HFFc6 (cell line): ENCODE data around the gene NKAIN1. TPM values are rescaled to one million over a fixed set of nuclear protein-coding genes. Genes with fewer than 3 reads are reported as not detected.
"Not testable (repeated sequence)": the region's sequence is repeated elsewhere in the genome, so short reads cannot be mapped to it uniquely, and the experiment has no call there.

Experiments used
- DNase-seq: peaks from one replicate; pipeline ENCODE4 v3.0.0-alpha.2; 2018
- H3K27ac Mint-ChIP-seq: 2 replicates; pipeline ENCODE4 v1.8.0; 2020; ENCODE audit warnings: mild to moderate bottlenecking, mixed read lengths
- H3K27me3 Mint-ChIP-seq: 2 replicates; pipeline ENCODE4 v1.8.0; 2021; ENCODE audit warnings: mild to moderate bottlenecking, moderate library complexity, mixed read lengths; ENCODE audit not compliant: insufficient read depth
- H3K36me3 Mint-ChIP-seq: 2 replicates; pipeline ENCODE4 v1.8.0; 2021; ENCODE audit warnings: low read depth, mixed read lengths
- H3K4me1 Mint-ChIP-seq: 2 replicates; pipeline ENCODE4 v1.8.0; 2020; ENCODE audit warnings: low read depth, mixed read lengths
- H3K4me3 Mint-ChIP-seq: 2 replicates; pipeline ENCODE4 v1.8.0; 2020; ENCODE audit warnings: mild to moderate bottlenecking, moderate library complexity, mixed read lengths
- H3K9me3 Mint-ChIP-seq: 2 replicates; pipeline ENCODE4 v1.8.0; 2020; ENCODE audit warnings: mild to moderate bottlenecking, mixed read lengths
- CTCF ChIP-seq: fragments of 200-600 bp; sonication (generic); IDR thresholded peaks from 2 replicates; pipeline ENCODE4 v1.5.0; 2021; ENCODE audit warnings: antibody characterized with exemption, mild to moderate bottlenecking
- total RNA-seq, 6 experiments: library from RNA; stranded (reverse); fragmentation: NEBNext Ultra II Directional; extraction: Animal tissue kit (Norgen Biotek cat#: 25700); gene quantifications; 2 replicates in 1 of 6; 3 replicates in 5 of 6; pipeline ENCODE4 v1.2.3, GENCODE V29; 2021

NKAIN1 gene
- total RNA-seq, 6 experiments from 2014 or later, result not detected

- Mint-ChIP-seq H3K4me1 (peaks cover 10% of the 10 kb centered on the region; the same call in 1 of the 2 replicates), H3K27ac (no peak overlapping the region), H3K27me3 (peaks cover 16% of the 10 kb centered on the region), H3K36me3 (no peaks in the 10 kb centered on the region), H3K9me3 (no peaks in the 10 kb centered on the region), H3K4me3 (no peak overlapping the region)
- DNase-seq, result no peak
- TF ChIP-seq CTCF, result no peak
These were observed 40.4 kb downstream of the NKAIN1 start for GRCh38 chr1:31199236-31199790.

DNA sequence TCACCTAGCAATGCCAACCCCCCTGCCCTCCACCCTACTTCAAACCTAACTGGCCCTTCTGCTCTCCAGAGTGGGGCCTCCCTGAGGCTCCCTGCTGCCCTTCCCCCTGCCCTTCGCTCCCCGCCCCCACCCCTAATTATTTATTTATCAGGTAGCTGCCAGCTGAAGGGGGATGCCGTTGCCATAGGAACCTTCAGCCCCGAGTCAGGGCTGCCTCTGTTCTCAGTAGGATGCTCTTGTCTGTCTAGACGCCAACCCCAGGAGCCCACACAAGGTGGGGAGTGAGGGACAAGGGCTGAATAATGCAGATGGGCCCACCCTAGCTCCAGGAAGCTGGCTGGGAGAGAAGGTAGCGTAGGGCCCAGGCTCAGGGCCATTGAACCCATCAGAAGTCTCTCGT, 41.1 kb downstream of the NKAIN1 start:
- H3K4me1 Mint-ChIP-seq, result peaks cover 10% of the 10 kb centered on the region; the same call in 1 of the 2 replicates

DNA sequence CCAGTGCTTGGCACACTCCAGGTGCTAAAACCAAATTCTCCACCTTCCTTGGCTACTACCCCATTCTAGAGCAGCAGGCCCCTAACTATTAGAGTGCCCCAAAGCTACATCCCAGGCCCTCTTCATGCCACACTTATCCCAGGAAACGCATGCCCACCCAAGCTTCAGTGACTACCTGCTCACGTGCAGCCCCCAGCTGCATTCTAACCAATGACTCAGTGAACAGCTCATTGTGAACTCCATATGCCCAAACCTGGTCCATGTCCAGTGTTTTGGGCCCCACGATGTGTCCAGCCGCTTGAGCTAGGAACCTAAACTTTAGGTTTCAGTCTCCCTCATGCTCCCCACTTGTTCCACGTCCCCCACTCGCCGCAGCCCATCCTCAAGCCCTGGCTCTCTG, 41.5 kb downstream of the NKAIN1 start:
- H3K27ac Mint-ChIP-seq, result no peak overlapping the region
- H3K36me3 Mint-ChIP-seq, result no peaks in the 10 kb centered on the region
- no peak for TF ChIP-seq CTCF
- peaks cover 10% of the 10 kb centered on the region; the same call in 1 of the 2 replicates for H3K4me1 Mint-ChIP-seq
- H3K9me3 Mint-ChIP-seq, result no peaks in the 10 kb centered on the region
- no peak for DNase-seq
- H3K4me3 Mint-ChIP-seq, result no peak overlapping the region
- H3K27me3 Mint-ChIP-seq, result peaks cover 20% of the 10 kb centered on the region

More for the DNA sequence above, 41.1 kb downstream of the NKAIN1 start:
- H3K27ac Mint-ChIP-seq, result no peak overlapping the region
- H3K27me3 Mint-ChIP-seq, result peaks cover 20% of the 10 kb centered on the region
- no peaks in the 10 kb centered on the region for H3K36me3 Mint-ChIP-seq
- DNase-seq, result no peak
- TF ChIP-seq CTCF, result no peak
- H3K4me3 Mint-ChIP-seq, result no peak overlapping the region
- H3K9me3 Mint-ChIP-seq, result no peaks in the 10 kb centered on the region

DNA sequence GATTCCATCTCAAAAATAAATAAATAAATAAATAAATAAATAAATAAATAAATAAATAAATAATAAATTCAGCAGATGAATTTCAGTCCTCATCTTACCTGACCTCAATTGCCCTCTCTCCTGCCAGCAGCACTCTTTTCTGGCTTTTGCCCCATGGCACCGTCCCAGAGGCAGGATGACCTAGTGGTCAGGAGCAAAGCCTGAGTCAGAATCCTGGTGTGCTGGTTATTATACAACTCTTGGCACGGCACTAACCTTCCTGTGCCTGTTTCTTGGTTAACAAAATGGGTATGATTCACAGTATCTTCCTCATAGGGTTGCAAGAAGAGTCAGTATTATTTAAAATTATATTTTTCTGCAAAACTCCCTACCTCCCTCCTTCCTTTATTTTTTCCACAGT, 43.0 kb downstream of the NKAIN1 start:
- no peak overlapping the region for H3K4me3 Mint-ChIP-seq
- TF ChIP-seq CTCF, result no peak
- H3K4me1 Mint-ChIP-seq, result peaks cover 10% of the 10 kb centered on the region; the same call in 1 of the 2 replicates
- H3K9me3 Mint-ChIP-seq, result no peaks in the 10 kb centered on the region
- H3K36me3 Mint-ChIP-seq, result no peaks in the 10 kb centered on the region
- H3K27me3 Mint-ChIP-seq, result peaks cover 20% of the 10 kb centered on the region
- H3K27ac Mint-ChIP-seq, result no peak overlapping the region
- DNase-seq, result peak; percentile 44

DNA sequence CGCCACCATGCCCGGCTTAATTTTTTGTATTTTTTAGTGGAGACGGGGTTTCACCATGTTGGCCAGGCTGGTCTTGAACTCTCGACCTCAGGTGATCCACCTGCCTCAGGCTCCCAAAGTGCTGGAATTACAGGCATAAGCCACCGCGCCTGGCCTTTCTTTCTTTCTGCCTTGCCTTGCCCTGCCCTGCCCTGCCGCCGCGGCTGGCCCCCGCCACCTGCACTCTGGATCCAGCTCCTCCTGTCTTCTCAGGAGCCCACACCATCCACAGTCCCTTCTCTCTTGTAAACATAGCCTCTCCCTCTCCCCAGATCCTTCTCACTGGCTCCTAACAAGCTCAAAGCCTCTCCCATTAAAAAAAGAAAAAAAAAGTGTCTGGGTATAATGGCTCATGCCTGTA, 44.4 kb downstream of the NKAIN1 start:
- peaks cover 20% of the 10 kb centered on the region for H3K27me3 Mint-ChIP-seq
- not testable (repeated sequence) for DNase-seq, H3K27ac Mint-ChIP-seq, H3K4me1 Mint-ChIP-seq, H3K9me3 Mint-ChIP-seq, H3K4me3 Mint-ChIP-seq, H3K36me3 Mint-ChIP-seq
- TF ChIP-seq CTCF, result peak; percentile 46
